ENCODE measurements around the gene LRMDA. TPM values are rescaled to one million over a fixed set of nuclear protein-coding genes. Genes with fewer than 3 reads are reported as not detected.

LRMDA gene
- total RNA-seq, 4 donors from 2014 or later: 9.8 to 18.6 (median 15.8) TPM

GRCh38 chr10:76553263-76554032 is 1122.0 kb downstream of the LRMDA start:
- no peaks in the 10 kb centered on the region for H3K27me3 ChIP-seq
- 91 to 93% methylated on average over 17 of the region's 17 CpGs for WGBS, 2 donors
- no peak overlapping the region for H3K27ac ChIP-seq
- no peaks in the 10 kb centered on the region for H3K36me3 ChIP-seq
- H3K4me3 ChIP-seq: no peak overlapping the region
- TF ChIP-seq POLR2A (IDR thresholded peaks at IDR 0.05): no peak
- no peak for TF ChIP-seq EP300 (IDR thresholded peaks at IDR 0.05)
- TF ChIP-seq, protein P1, sequence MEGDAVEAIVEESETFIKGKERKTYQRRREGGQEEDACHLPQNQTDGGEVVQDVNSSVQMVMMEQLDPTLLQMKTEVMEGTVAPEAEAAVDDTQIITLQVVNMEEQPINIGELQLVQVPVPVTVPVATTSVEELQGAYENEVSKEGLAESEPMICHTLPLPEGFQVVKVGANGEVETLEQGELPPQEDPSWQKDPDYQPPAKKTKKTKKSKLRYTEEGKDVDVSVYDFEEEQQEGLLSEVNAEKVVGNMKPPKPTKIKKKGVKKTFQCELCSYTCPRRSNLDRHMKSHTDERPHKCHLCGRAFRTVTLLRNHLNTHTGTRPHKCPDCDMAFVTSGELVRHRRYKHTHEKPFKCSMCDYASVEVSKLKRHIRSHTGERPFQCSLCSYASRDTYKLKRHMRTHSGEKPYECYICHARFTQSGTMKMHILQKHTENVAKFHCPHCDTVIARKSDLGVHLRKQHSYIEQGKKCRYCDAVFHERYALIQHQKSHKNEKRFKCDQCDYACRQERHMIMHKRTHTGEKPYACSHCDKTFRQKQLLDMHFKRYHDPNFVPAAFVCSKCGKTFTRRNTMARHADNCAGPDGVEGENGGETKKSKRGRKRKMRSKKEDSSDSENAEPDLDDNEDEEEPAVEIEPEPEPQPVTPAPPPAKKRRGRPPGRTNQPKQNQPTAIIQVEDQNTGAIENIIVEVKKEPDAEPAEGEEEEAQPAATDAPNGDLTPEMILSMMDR (IDR thresholded peaks at IDR 0.05): no peak
- no peaks in the 10 kb centered on the region for H3K9me3 ChIP-seq
- DNase-seq (ENCODE audit: low spot score in 2 of 2): no peak
- peaks cover 0 to 17% (median 9%) of the 10 kb centered on the region in 4 donors for H3K4me1 ChIP-seq

DNA sequence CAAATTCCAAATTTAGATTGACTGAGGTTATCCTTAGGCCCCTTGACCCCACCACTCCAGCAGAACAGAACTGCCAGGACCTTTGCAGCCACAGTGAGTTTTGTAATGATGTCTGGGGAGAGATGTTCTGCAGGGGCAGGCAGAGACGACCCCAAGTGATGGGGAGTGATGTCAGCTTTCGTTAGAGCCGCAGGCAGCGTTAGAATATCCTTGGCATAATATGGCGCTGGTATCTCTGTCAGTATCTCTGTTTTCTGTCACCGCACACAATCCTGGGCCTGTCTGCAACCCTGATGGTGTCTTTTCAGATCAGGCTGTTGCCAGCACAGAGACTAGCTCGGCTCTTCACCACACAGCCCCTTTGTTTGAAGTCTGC is 1122.6 kb downstream of the LRMDA start:
- TF ChIP-seq EP300 (IDR thresholded peaks at IDR 0.05): no peak
- TF ChIP-seq POLR2A (IDR thresholded peaks at IDR 0.05): no peak
- TF ChIP-seq, protein P1 (IDR thresholded peaks at IDR 0.05): no peak
- DNase-seq (ENCODE audit: low spot score in 2 of 2): no peak
- 82 to 86% methylated on average over 7 of the region's 7 CpGs for WGBS, 2 donors
- Histone ChIP-seq H3K36me3 (no peaks in the 10 kb centered on the region), H3K4me3 (no peak overlapping the region), H3K4me1 (peaks cover 0 to 23% (median 11%) of the 10 kb centered on the region in 4 donors), H3K27ac (no peak overlapping the region), H3K27me3 (no peaks in the 10 kb centered on the region), H3K9me3 (no peaks in the 10 kb centered on the region)

DNA sequence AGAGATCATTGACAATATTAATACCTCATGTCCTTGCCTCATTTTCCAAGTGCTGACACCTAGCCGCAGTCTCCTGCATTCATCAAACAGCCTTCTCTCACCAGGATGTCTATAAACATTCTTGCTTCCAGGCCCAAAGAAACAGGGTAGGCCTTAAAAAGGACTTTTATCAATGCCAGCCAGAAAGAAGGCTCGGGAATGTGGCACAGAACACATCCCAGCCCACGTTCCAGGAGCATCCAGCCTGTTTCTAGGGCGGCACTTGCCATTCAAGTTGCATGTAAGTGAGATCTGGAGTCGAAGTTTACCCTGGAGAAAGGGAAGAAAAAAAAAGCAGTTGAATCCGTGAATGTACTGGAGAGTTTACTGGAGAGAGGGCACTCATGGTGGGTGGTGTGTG is 1123.1 kb downstream of the LRMDA start:
- 79 to 83% methylated on average over 6 of the region's 6 CpGs for WGBS, 2 donors
- TF ChIP-seq, protein P1 (IDR thresholded peaks at IDR 0.05): no peak
- TF ChIP-seq EP300 (IDR thresholded peaks at IDR 0.05) (no peak), POLR2A (IDR thresholded peaks at IDR 0.05) (no peak)
- no peaks in the 10 kb centered on the region for H3K36me3 ChIP-seq
- H3K9me3 ChIP-seq: no peaks in the 10 kb centered on the region
- H3K4me1 ChIP-seq: peaks cover 0 to 27% (median 13%) of the 10 kb centered on the region in 4 donors
- H3K4me3 ChIP-seq: no peak overlapping the region
- H3K27me3 ChIP-seq: no peaks in the 10 kb centered on the region
- no peak overlapping the region for H3K27ac ChIP-seq
- DNase-seq (ENCODE audit: low spot score in 2 of 2): no peak

DNA sequence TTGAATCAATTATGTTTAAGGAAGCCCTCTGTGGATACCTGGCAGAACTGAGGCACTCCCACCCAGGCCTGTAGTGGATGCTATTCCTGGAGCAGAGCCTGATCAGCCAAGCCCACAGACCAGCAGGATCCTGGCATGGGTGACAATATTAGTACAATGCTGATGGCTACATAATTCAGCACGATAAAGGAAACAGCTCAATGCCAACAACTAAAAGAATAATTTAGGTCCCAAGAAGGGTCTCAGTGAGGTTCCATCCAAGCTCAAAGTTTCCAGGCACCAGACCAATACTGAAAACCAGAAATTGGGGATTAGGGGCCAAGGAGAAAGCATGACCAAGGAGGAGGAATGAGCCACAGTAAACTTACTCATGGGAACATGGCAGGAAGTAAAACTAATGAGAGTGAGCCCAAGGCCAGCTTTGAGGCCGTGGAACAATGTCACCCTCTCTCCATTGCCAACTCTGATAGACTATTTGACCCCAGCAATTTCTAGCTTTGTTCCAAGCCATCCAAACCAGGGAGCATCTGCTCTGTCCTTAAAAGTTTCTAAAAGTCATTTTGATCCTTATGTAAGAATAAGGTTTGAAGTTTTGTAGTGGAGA is 1123.7 kb downstream of the LRMDA start:
- Histone ChIP-seq H3K4me3 (no peak overlapping the region), H3K9me3 (no peaks in the 10 kb centered on the region), H3K27ac (no peak overlapping the region), H3K27me3 (no peaks in the 10 kb centered on the region), H3K4me1 (peaks cover 0 to 34% (median 15%) of the 10 kb centered on the region in 4 donors), H3K36me3 (no peaks in the 10 kb centered on the region)
- WGBS, 2 donors: 48 to 51% methylated on average over 2 of the region's 2 CpGs
- no peak for DNase-seq (ENCODE audit: low spot score in 2 of 2)
- TF ChIP-seq EP300 (IDR thresholded peaks at IDR 0.05): no peak
- TF ChIP-seq, protein P1 (IDR thresholded peaks at IDR 0.05): no peak
- TF ChIP-seq POLR2A (IDR thresholded peaks at IDR 0.05): no peak

- no peaks in the 10 kb centered on the region for H3K27me3 ChIP-seq
Observed at GRCh38 chr10:76557366-76557765, 1125.9 kb downstream of the LRMDA start.

More at GRCh38 chr10:76557366-76557765, 1125.9 kb downstream of the LRMDA start:
- peaks cover 0 to 32% (median 12%) of the 10 kb centered on the region in 4 donors for H3K4me1 ChIP-seq
- no peaks in the 10 kb centered on the region for H3K9me3 ChIP-seq
- WGBS, 2 donors: 91 to 95% methylated on average over 4 of the region's 4 CpGs
- DNase-seq (ENCODE audit: low spot score in 2 of 2): no peak
- TF ChIP-seq, protein P1 (IDR thresholded peaks at IDR 0.05): no peak
- no peak for TF ChIP-seq POLR2A (IDR thresholded peaks at IDR 0.05)
- no peak for TF ChIP-seq EP300 (IDR thresholded peaks at IDR 0.05)
- H3K27ac ChIP-seq: no peak overlapping the region
- no peaks in the 10 kb centered on the region for H3K36me3 ChIP-seq
- no peak overlapping the region for H3K4me3 ChIP-seq

All from tibial nerve (tissue), 4 donors.